ENCODE results near the gene NHSL2.

- TF ChIP-seq, protein P1, sequence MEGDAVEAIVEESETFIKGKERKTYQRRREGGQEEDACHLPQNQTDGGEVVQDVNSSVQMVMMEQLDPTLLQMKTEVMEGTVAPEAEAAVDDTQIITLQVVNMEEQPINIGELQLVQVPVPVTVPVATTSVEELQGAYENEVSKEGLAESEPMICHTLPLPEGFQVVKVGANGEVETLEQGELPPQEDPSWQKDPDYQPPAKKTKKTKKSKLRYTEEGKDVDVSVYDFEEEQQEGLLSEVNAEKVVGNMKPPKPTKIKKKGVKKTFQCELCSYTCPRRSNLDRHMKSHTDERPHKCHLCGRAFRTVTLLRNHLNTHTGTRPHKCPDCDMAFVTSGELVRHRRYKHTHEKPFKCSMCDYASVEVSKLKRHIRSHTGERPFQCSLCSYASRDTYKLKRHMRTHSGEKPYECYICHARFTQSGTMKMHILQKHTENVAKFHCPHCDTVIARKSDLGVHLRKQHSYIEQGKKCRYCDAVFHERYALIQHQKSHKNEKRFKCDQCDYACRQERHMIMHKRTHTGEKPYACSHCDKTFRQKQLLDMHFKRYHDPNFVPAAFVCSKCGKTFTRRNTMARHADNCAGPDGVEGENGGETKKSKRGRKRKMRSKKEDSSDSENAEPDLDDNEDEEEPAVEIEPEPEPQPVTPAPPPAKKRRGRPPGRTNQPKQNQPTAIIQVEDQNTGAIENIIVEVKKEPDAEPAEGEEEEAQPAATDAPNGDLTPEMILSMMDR (IDR thresholded peaks at IDR 0.05), result no peak
- TF ChIP-seq POLR2A (IDR thresholded peaks at IDR 0.05), result no peak
- no peak for TF ChIP-seq EP300 (IDR thresholded peaks at IDR 0.05)
Measured at GRCh38 chrX:71919431-71919830, 8.8 kb downstream of the NHSL2 start.
